KMS-11 (cell line): ENCODE data around the gene SPAG6.
"Not testable (repeated sequence)": the region's sequence is repeated elsewhere in the genome, so short reads cannot be mapped to it uniquely, and the experiment has no call there.

Experiments
- H2AFZ ChIP-seq: fragments of 200-600 bp; sonication (generic); 2 replicates; pipeline ENCODE4 v1.6.1; 2016; ENCODE audit warnings: antibody characterized with exemption, mixed run types, low read depth
- H3K27ac ChIP-seq: fragments of 200-600 bp; sonication (generic); 2 replicates; pipeline ENCODE4 v1.6.1; 2016; ENCODE audit warnings: mild to moderate bottlenecking, mixed run types
- H3K27me3 ChIP-seq: fragments of 200-600 bp; sonication (generic); 2 replicates; pipeline ENCODE4 v1.6.1; 2017; ENCODE audit warnings: mild to moderate bottlenecking, low read depth, mixed run types, moderate library complexity; ENCODE audit not compliant: insufficient read depth
- H3K36me3 ChIP-seq: fragments of 200-600 bp; sonication (generic); 2 replicates; pipeline ENCODE4 v1.6.1; 2017; ENCODE audit warnings: mild to moderate bottlenecking, mixed run types; ENCODE audit not compliant: insufficient read depth
- H3K4me1 ChIP-seq: fragments of 200-600 bp; sonication (generic); 2 replicates; pipeline ENCODE4 v1.6.1; 2016; ENCODE audit warnings: mild to moderate bottlenecking, low read depth, mixed run types; ENCODE audit not compliant: poor library complexity, severe bottlenecking
- H3K4me2 ChIP-seq: fragments of 200-600 bp; sonication (generic); 2 replicates; pipeline ENCODE4 v1.7.0; 2016; ENCODE audit warnings: mild to moderate bottlenecking, mixed run types
- H3K4me3 ChIP-seq: fragments of 200-600 bp; sonication (generic); IDR thresholded peaks from 2 replicates; pipeline ENCODE4 v1.6.1; 2017; ENCODE audit warnings: low read depth, low read length, mixed read lengths; ENCODE audit not compliant: insufficient read depth
- H3K79me2 ChIP-seq: fragments of 200-600 bp; sonication (generic); 2 replicates; pipeline ENCODE4 v1.6.1; 2016; ENCODE audit warnings: low read depth, mixed run types; ENCODE audit not compliant: insufficient read depth
- H3K9ac ChIP-seq: fragments of 200-600 bp; sonication (generic); 2 replicates; pipeline ENCODE4 v1.6.1; 2016; ENCODE audit warnings: mild to moderate bottlenecking, mixed run types
- H4K20me1 ChIP-seq: fragments of 200-600 bp; sonication (generic); 2 replicates; pipeline ENCODE4 v1.6.1; 2016; ENCODE audit warnings: mild to moderate bottlenecking, mixed run types; ENCODE audit not compliant: insufficient read depth
- TF ChIP-seq, protein P1 (sequence below): fragments of 200-600 bp; sonication (generic); conservative IDR thresholded peaks from 2 replicates; pipeline ENCODE4 v1.6.1; 2017; ENCODE audit warnings: low read depth, mild to moderate bottlenecking, antibody characterized with exemption, low read length, moderate library complexity, mixed read lengths

Gene SPAG6

DNA sequence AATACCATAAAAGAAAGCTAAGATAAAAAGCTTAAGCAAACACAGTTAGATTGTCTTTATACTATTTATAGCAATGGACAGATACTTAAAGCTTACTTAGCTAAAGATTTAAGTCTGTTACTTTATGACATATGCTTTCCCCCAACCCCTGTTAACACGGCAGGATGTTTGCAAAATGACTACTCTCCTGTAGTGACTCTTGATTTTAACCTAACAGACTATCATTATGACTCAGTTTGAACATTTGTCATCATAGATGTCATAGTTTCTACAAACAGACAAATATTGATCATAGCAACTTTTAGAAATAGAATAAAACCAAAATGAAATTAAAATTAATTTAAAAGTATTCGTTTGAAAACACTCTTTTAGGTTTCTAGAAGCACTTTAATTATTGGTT lies 36.9 kb upstream of the SPAG6 start:
- TF ChIP-seq, protein P1, sequence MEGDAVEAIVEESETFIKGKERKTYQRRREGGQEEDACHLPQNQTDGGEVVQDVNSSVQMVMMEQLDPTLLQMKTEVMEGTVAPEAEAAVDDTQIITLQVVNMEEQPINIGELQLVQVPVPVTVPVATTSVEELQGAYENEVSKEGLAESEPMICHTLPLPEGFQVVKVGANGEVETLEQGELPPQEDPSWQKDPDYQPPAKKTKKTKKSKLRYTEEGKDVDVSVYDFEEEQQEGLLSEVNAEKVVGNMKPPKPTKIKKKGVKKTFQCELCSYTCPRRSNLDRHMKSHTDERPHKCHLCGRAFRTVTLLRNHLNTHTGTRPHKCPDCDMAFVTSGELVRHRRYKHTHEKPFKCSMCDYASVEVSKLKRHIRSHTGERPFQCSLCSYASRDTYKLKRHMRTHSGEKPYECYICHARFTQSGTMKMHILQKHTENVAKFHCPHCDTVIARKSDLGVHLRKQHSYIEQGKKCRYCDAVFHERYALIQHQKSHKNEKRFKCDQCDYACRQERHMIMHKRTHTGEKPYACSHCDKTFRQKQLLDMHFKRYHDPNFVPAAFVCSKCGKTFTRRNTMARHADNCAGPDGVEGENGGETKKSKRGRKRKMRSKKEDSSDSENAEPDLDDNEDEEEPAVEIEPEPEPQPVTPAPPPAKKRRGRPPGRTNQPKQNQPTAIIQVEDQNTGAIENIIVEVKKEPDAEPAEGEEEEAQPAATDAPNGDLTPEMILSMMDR, result no peak
- Histone ChIP-seq H3K36me3 (no peaks in the 10 kb centered on the region), H3K27me3 (no peaks in the 10 kb centered on the region), H3K4me3 (no peak overlapping the region), H2AFZ (no peak overlapping the region), H3K4me1 (peaks cover 57% of the 10 kb centered on the region), H3K9ac (peak overlapping the region; percentile 95), H3K79me2 (peaks cover 51% of the 10 kb centered on the region), H3K4me2 (peak overlapping the region; percentile 83), H4K20me1 (no peaks in the 10 kb centered on the region), H3K27ac (peak overlapping the region; percentile 97)

GRCh38 chr10:22309180-22310000 lies 35.9 kb upstream of the SPAG6 start:
- Histone ChIP-seq H4K20me1 (no peaks in the 10 kb centered on the region), H3K4me2 (peak overlapping the region; percentile 83), H3K4me3 (no peak overlapping the region), H3K27me3 (no peaks in the 10 kb centered on the region), H3K4me1 (peaks cover 67% of the 10 kb centered on the region), H3K79me2 (peaks cover 61% of the 10 kb centered on the region), H3K36me3 (no peaks in the 10 kb centered on the region), H3K9ac (peak overlapping the region; percentile 95), H3K27ac (peak overlapping the region; percentile 97), H2AFZ (no peak overlapping the region)
- TF ChIP-seq, protein P1, result no peak

GRCh38 chr10:22310012-22310411 lies 35.3 kb upstream of the SPAG6 start:
- peak overlapping the region; percentile 95 for H3K9ac ChIP-seq
- H3K4me3 ChIP-seq, result not testable (repeated sequence)

DNA sequence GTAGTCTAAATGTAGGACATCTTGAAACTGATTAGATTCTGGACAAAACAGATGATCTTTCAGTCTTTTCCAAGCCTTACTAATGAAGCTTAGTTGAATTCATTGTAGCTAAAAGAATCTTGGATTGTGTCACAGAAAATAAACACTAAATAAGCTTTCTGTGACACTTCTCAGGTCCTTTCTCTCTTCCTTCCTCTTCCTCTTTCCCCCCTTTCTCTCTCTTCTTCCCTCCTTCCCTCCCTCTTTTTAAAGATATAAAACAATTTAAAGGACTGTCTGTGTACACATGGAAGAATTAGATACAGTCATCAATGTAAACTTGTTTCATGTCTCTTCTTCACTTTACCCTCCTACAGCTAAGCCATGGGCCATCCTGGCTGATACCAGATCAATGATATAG lies 34.4 kb upstream of the SPAG6 start:
- Histone ChIP-seq H3K36me3 (no peaks in the 10 kb centered on the region), H4K20me1 (no peaks in the 10 kb centered on the region), H3K9ac (peak overlapping the region; percentile 95), H3K4me3 (no peak overlapping the region), H3K27me3 (no peaks in the 10 kb centered on the region), H3K4me1 (peaks cover 72% of the 10 kb centered on the region), H2AFZ (0 out of 2 replicates have a peak overlapping the region, but pooled peaks have one; percentile 2), H3K4me2 (peak overlapping the region; percentile 83), H3K79me2 (peaks cover 77% of the 10 kb centered on the region), H3K27ac (peak overlapping the region; percentile 97)
- TF ChIP-seq, protein P1, result no peak

More at GRCh38 chr10:22310012-22310411, 35.3 kb upstream of the SPAG6 start:
- H4K20me1 ChIP-seq, H3K36me3 ChIP-seq, H2AFZ ChIP-seq, H3K27me3 ChIP-seq: not testable (repeated sequence)
- Histone ChIP-seq H3K4me2 (peak overlapping the region; percentile 83), H3K4me1 (peaks cover 73% of the 10 kb centered on the region), H3K27ac (peak overlapping the region; percentile 97), H3K79me2 (peaks cover 68% of the 10 kb centered on the region)

DNA sequence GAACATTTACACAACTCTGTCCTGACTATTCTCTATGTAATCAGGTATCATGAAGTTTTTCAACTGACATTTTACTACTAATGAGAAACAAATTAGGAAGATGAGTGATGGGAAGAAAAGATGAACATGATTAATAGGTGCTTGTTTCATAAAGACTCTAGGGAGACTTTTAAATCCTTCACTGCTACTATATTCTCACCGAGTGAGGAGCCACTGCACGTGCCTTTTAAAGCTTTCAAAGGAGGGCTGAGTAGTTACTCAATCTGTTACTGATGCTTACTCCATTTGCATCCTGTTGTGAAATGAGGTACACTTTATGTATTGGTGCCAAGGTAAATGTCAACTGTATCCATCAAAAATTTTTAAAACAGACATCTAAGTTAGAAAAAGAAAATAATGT lies 30.4 kb upstream of the SPAG6 start:
- peak overlapping the region; percentile 97 for H3K27ac ChIP-seq
- peak overlapping the region; percentile 97 for H3K4me2 ChIP-seq
- H3K27me3 ChIP-seq, result no peaks in the 10 kb centered on the region
- TF ChIP-seq, protein P1, result no peak
- no peaks in the 10 kb centered on the region for H4K20me1 ChIP-seq
- 0 out of 2 replicates have a peak, but pooled peaks cover 5% of the 10 kb centered on the region for H3K36me3 ChIP-seq
- H3K4me3 ChIP-seq, result no peak overlapping the region
- peak overlapping the region; percentile 95 for H3K9ac ChIP-seq
- H2AFZ ChIP-seq, result no peak overlapping the region
- H3K79me2 ChIP-seq, result peaks cover 92% of the 10 kb centered on the region
- H3K4me1 ChIP-seq, result peaks cover 59% of the 10 kb centered on the region
